Large intestine (tissue), 3 donors: ENCODE data around the gene HCFC1. TPM values are rescaled to one million over a fixed set of nuclear protein-coding genes. Genes with fewer than 3 reads are reported as not detected.
A peak's percentile ranks its signal among the peaks of the same experiment; 100 is the strongest.
"Not testable (repeated sequence)": the region's sequence is repeated elsewhere in the genome, so short reads cannot be mapped to it uniquely, and the experiment has no call there.

ENCODE experiments used
- DNase-seq, 2 donors: peaks; one replicate each; pipeline versions ENCODE4 v3.0.0 to v3.0.0-alpha.2; 2013
- H3K27ac ChIP-seq: one replicate; pipeline ENCODE4 v1.5.1; 2013; ENCODE audit warnings: low read length
- H3K27me3 ChIP-seq: 2 replicates; pipeline ENCODE4 v1.6.1; 2013; ENCODE audit warnings: low read length; ENCODE audit not compliant: control insufficient read depth, insufficient read depth
- H3K36me3 ChIP-seq: 2 replicates; pipeline ENCODE4 v1.6.1; 2013; ENCODE audit warnings: low read length; ENCODE audit not compliant: control insufficient read depth, insufficient read depth
- H3K4me1 ChIP-seq: one replicate; pipeline ENCODE4 v1.6.1; 2013; ENCODE audit warnings: low read length; ENCODE audit not compliant: control insufficient read depth, insufficient read depth
- H3K4me3 ChIP-seq: one replicate; pipeline ENCODE4 v1.5.1; 2013; ENCODE audit warnings: low read length
- H3K9me3 ChIP-seq: one replicate; pipeline ENCODE4 v1.6.1; 2013; ENCODE audit warnings: mild to moderate bottlenecking, low read depth, low read length, moderate library complexity; ENCODE audit not compliant: control insufficient read depth
- WGBS: methylation state at CpG from one replicate; pipeline ENCODE4 v1.1.5; 2013; ENCODE audit warnings: low lambda C conversion rate; ENCODE audit not compliant: insufficient coverage; 5-methylcytosine and 5-hydroxymethylcytosine counted together
- polyA plus RNA-seq: library from polyadenylated mRNA; unstranded; fragments of 120-200 nt; gene quantifications from one replicate; pipeline ENCODE4 v1.2.1, GENCODE V29; 2013

Gene HCFC1
- polyA plus RNA-seq, 1 donor, result 33.3 TPM

DNA sequence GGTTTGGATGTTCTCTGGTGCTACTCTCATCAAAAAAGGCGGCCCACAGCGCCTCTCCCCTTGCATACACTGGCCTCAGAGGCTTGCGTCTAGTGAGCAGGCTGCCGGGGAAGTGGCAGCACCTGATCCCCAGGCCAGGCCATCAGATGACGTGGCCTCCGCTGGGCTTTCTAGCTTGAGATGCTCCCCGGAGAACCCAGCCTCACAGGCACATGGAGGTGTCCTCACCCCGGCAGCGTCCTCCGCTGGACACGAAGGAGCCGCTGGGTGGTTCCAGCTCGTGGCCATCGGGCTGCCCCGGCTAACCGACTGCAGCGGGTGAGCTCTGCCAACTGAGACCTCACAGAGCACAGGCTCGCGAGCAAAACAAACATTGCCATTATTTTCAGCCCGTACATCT, 35.3 kb upstream of the HCFC1 start:
- WGBS, result no CpG with 5 or more reads among the region's 20 CpGs
- Histone ChIP-seq H3K27ac (no peak overlapping the region), H3K36me3 (peaks cover 5% of the 10 kb centered on the region), H3K4me1 (peaks cover 14% of the 10 kb centered on the region), H3K27me3 (no peaks in the 10 kb centered on the region), H3K4me3 (no peak overlapping the region), H3K9me3 (no peaks in the 10 kb centered on the region)
- DNase-seq, result no peak

DNA sequence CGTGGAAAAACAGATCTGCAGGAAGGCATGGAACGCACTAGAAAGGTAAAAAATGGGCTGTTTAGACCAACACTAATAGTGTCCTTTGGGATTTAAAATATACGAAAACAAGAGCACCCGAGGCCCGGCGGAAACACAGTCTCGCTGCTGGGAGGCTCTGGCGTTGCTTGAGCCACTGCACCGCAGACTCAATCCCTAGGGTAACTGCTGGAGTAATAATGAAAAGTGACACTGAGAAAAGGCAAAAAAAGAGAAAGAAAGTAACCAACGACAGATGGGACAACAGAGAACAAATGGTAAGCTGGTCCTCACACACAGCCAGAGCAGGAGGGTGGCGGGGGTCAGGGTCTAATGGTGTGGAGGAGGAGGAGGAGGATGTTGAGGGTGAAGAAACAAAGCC, 32.7 kb upstream of the HCFC1 start:
- Histone ChIP-seq H3K27ac (no peak overlapping the region), H3K4me3 (no peak overlapping the region), H3K36me3 (no peaks in the 10 kb centered on the region), H3K27me3 (no peaks in the 10 kb centered on the region), H3K9me3 (no peaks in the 10 kb centered on the region), H3K4me1 (peaks cover 4% of the 10 kb centered on the region)
- DNase-seq, result no peak
- WGBS, result 100% methylated on average over 2 of the region's 11 CpGs

DNA sequence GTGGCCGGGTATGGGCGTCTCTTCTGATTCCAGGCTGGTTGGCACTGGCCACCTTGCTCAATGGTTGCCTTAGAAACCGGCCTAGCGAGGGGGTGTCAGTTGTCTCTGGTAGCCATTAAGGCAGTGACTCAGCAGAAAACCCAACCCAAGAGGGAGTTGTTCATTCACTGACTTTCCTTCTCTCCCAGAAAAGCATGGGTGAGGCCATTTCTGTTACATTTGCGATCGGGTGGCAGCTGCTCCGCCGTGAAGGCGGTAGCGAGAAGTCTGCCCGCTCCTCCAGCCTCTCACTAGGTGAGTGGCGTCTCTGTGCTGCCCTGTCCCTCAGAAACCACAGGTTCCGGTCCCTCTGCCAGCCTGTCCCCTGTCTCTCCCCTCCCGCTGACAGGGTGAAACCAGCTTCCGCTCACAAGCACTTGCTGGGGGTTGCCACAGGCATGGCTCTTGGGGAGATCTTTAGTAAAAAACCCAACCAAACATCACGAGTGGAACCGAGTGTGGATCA, 30.6 kb upstream of the HCFC1 start:
- no peaks in the 10 kb centered on the region for H3K27me3 ChIP-seq
- H3K4me3 ChIP-seq, result no peak overlapping the region
- WGBS, result no CpG with 5 or more reads among the region's 17 CpGs
- no peak overlapping the region for H3K27ac ChIP-seq
- no peaks in the 10 kb centered on the region for H3K9me3 ChIP-seq
- DNase-seq, result no peak
- peaks cover 5% of the 10 kb centered on the region for H3K4me1 ChIP-seq
- no peaks in the 10 kb centered on the region for H3K36me3 ChIP-seq

DNA sequence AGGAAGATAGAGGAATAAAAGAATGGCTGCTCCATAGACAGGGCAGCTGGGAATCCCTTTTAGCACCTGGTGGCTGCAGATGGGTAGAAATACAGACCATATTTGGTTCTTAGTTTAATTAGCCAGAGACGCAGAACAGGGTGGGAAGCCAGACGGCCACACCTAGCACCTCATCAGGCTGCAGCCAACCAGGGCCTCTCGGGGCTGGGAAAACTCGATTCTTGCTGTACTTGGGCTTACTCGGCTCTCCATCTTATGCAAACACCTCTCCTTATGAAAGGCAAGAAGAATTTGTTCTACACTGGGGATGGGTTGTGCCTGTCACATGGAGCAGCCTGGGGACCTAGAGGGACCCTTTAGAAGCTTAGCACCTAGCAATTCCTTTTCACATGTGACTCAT, 28.4 kb upstream of the HCFC1 start:
- H3K27me3 ChIP-seq, result no peaks in the 10 kb centered on the region
- peaks cover 5% of the 10 kb centered on the region for H3K4me1 ChIP-seq
- WGBS, result no CpG with 5 or more reads among the region's 5 CpGs
- H3K4me3 ChIP-seq, result no peak overlapping the region
- H3K36me3 ChIP-seq, result no peaks in the 10 kb centered on the region
- DNase-seq, result peak in 1 of 2 donors; percentile 28
- H3K27ac ChIP-seq, result no peak overlapping the region
- no peaks in the 10 kb centered on the region for H3K9me3 ChIP-seq

DNA sequence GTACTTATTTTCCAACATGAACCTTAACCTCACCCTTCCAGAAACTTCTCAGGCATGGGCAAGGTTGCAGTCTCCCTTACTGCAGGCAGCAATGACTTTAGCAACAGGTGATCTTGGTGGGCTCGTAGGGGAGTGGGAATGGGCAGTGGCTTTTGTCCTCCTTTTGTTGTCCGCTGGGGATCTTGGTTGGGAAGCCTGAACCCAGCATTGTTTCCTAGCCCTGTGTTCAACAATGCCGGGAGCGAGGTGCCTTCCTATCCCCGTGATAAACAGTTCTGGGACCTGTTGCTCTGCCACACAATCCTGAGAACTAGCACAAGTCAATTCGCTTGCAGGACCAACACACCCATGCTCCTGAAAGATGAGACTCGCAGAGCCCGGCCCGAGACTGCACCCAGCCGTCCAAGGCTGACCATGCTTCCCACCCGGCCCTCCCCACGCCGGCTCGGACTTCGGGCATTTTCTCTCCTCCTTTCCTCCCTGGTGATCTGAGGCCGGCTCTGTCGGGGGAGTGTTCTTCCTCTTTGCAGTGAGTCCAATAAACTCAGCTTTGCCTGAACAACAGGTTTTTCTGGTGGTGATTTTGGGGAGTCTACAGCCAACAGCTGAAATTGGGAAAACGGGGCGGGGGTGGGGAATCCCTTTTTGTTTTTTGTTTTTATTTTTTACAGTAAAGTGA, 27.9 kb upstream of the HCFC1 start:
- no peak overlapping the region for H3K27ac ChIP-seq
- no peaks in the 10 kb centered on the region for H3K27me3 ChIP-seq
- no CpG with 5 or more reads among the region's 19 CpGs for WGBS
- H3K9me3 ChIP-seq, result no peaks in the 10 kb centered on the region
- DNase-seq, result no peak
- H3K4me3 ChIP-seq, result no peak overlapping the region
- H3K36me3 ChIP-seq, result no peaks in the 10 kb centered on the region
- peaks cover 5% of the 10 kb centered on the region for H3K4me1 ChIP-seq

DNA sequence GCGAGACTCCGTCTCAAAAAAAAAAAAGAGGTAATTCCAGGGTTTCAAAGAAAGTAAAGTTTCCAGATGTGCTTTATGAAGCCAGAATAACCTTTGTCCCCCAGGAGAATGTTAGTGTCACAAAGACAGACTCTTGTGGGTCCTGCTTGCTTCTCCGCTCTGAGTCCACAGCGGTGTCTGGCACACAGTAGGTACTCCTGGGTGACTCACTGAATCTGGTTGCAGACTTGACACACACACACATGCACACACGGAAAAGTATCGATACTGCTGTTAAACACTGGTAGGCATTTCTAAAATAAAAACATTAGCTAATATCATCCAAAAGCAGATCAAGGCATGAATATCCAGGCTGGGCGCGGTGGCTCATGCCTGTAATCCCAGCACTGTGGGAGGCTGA, 23.9 kb upstream of the HCFC1 start:
- H3K4me3 ChIP-seq, result no peak overlapping the region
- H3K27ac ChIP-seq, result no peak overlapping the region
- WGBS, result no CpG with 5 or more reads among the region's 8 CpGs
- H3K27me3 ChIP-seq, result no peaks in the 10 kb centered on the region
- H3K4me1 ChIP-seq, result peaks cover 5% of the 10 kb centered on the region
- H3K9me3 ChIP-seq, result no peaks in the 10 kb centered on the region
- no peak for DNase-seq
- no peaks in the 10 kb centered on the region for H3K36me3 ChIP-seq

DNA sequence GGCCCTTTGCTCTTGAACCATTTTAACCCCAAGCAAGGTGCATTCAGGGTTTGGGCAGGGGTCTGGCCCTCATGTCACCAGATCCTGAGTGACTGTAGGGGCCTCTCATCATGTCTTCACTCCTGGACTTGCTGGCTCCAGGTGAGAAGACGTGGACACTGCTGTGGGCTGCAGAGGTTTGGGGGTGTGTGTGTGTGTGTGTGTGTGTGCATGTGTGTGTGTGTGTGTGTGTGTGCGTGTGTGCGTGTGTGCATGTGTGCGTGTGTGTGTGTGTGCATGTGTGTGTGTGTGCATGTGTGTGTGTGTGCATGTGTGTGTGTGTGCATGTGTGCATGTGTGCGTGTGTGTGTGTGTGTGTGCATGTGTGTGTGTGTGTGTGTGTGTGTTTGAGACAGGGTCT, 22.8 kb upstream of the HCFC1 start:
- H3K4me3 ChIP-seq, H3K27ac ChIP-seq, H3K36me3 ChIP-seq, H3K4me1 ChIP-seq, H3K27me3 ChIP-seq, H3K9me3 ChIP-seq, DNase-seq: not testable (repeated sequence)
- no CpG with 5 or more reads among the region's 5 CpGs for WGBS

DNA sequence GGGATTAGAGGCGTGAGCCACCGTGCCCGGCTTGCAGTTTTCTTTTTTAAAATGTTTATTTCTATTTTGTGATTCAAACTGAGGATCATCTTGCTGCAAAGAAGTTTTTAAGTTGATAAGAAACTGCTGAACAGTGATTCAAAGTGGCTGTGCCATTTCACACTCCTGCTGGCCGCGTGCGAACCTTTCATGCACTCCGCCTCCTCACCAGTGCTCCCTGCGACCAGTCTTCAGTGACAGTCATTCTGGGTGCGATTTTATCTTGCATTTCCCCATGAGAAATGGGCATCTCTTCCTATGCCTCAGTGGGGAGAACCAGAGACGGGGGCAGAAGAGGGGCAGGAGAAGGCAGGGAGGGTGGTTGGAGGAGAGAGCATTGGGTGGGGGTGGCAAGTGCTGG, 22.4 kb upstream of the HCFC1 start:
- no CpG with 5 or more reads among the region's 10 CpGs for WGBS
- Histone ChIP-seq H3K36me3 (no peaks in the 10 kb centered on the region), H3K27ac (no peak overlapping the region), H3K9me3 (no peaks in the 10 kb centered on the region), H3K27me3 (no peaks in the 10 kb centered on the region), H3K4me3 (no peak overlapping the region), H3K4me1 (no peaks in the 10 kb centered on the region)
- DNase-seq, result no peak

DNA sequence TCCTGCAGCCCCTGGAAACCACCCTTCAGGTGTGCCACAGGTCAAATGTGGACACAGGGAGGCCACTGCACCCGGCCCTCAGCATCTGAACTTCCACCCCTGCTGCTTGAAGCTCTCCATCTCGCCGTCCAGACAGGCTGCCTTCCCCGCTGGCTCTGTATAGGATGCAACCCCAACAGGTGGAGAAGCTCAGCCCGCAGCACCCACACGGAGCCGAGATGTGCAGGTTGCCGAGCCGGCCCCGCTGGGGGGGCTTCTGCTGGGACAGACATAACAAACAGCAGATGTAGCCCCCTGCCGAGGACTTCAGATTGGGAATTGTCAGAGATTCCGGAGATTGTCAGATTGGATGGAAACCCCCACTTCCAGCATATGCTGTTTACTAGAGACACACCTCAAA, 21.5 kb upstream of the HCFC1 start:
- WGBS, result no CpG with 5 or more reads among the region's 12 CpGs

DNA sequence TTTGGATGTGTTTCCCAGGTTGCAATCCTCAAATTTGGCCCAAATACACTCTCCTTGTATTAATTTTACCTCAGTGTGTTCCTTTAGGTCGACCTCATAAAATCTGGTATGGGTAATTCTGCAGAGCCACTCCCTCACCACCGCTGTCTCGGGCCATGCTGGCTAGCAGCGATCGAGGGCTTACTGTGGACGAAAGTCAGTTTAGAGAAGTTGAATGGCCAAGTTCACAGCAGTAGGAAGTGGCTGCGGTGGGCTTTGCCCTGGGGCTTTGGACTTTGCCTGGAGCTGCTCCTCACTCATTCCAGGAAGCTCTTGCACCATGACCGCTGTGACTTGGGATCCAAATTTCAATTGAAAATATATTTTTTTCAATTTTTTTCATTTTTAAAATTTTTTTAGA, 20.6 kb upstream of the HCFC1 start:
- no peaks in the 10 kb centered on the region for H3K27me3 ChIP-seq
- H3K4me3 ChIP-seq, result no peak overlapping the region
- no peaks in the 10 kb centered on the region for H3K36me3 ChIP-seq
- no peak for DNase-seq
- whole genome bisulfite sequencing, result no CpG with 5 or more reads among the region's 8 CpGs
- H3K9me3 ChIP-seq, result no peaks in the 10 kb centered on the region
- no peaks in the 10 kb centered on the region for H3K4me1 ChIP-seq
- no peak overlapping the region for H3K27ac ChIP-seq

More for the DNA sequence above, 21.5 kb upstream of the HCFC1 start:
- DNase-seq, result no peak
- Histone ChIP-seq H3K27ac (no peak overlapping the region), H3K36me3 (no peaks in the 10 kb centered on the region), H3K4me1 (no peaks in the 10 kb centered on the region), H3K9me3 (no peaks in the 10 kb centered on the region), H3K27me3 (no peaks in the 10 kb centered on the region), H3K4me3 (no peak overlapping the region)

DNA sequence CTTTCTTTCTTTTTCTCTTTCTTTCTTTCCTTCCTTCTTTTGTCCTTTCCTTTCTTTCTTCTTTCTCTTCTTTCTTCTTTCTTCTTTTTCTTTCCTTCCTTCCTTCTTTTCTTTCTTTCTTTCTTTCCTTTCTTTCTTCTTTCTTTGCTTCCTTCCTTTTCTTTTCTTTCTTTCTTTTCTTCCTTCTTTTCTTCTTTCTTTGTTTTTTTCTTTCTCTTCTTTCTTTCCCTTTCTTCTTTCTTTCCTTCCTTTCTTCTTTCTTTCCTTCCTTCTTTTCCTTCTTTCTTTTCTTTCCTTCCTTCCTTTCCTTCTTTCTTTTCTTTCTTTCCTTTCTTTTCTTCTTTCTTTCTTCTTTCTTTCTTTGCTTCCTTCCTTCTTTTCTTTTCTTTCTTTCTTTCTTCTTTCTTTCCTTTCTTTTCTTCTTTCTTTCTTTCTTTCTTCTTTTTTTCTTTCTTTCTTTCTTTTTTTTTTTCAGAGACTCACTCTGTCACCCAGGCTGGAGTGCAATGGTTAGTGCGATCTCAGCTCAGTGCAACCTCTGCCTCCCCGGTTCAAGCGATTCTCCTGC, 19.5 kb upstream of the HCFC1 start:
- no peak for DNase-seq

More for the DNA sequence above, 19.5 kb upstream of the HCFC1 start:
- no peak overlapping the region for H3K4me3 ChIP-seq
- H3K27me3 ChIP-seq, result no peaks in the 10 kb centered on the region
- H3K4me1 ChIP-seq, result no peaks in the 10 kb centered on the region
- no peak overlapping the region for H3K27ac ChIP-seq
- H3K9me3 ChIP-seq, result no peaks in the 10 kb centered on the region
- H3K36me3 ChIP-seq, result no peaks in the 10 kb centered on the region
- WGBS, result no CpG with 5 or more reads among the region's 3 CpGs
